Activated CD4-positive, alpha-beta T cell treated with anti-CD3 and anti-CD28 coated beads, Interleukin-2, amount 50 U/mL, for 1 hour (primary cell): ENCODE measurements around the gene ARHGEF33.
A peak's percentile ranks its signal among the peaks of the same experiment; 100 is the strongest.

ENCODE experiments used
- DNase-seq: peaks from one replicate; pipeline ENCODE4 v3.0.0-alpha.2; 2020

ARHGEF33 gene

GRCh38 chr2:38889575-38889974 is at the start of gene ARHGEF33:
Gene ARHGEF33 (plus strand): TSS chr2:38889875. CDS start chr2:38919448, 29,573 bp downstream.
- DNase-seq: no peak

GRCh38 chr2:38850045-38850444 is 39.6 kb upstream of the ARHGEF33 start:
- no peak for DNase-seq

- DNase-seq: no peak
Measured at GRCh38 chr2:38856165-38856564, 33.5 kb upstream of the ARHGEF33 start.

- no peak for DNase-seq
Measured at GRCh38 chr2:38862476-38862875, 27.2 kb upstream of the ARHGEF33 start.

GRCh38 chr2:38863061-38863695 is 26.5 kb upstream of the ARHGEF33 start:
- DNase-seq: no peak

- DNase-seq: no peak
Measured at GRCh38 chr2:38866773-38867443, 22.8 kb upstream of the ARHGEF33 start.

GRCh38 chr2:38871432-38871831 is 18.2 kb upstream of the ARHGEF33 start:
- DNase-seq: no peak

GRCh38 chr2:38873763-38874162 is 15.9 kb upstream of the ARHGEF33 start:
- DNase-seq: no peak

GRCh38 chr2:38875227-38875575 is 14.5 kb upstream of the ARHGEF33 start:
- no peak for DNase-seq

- peak; percentile 78 for DNase-seq
Measured at GRCh38 chr2:38875576-38876367, 13.9 kb upstream of the ARHGEF33 start, which contains the start of the genes DHX57 and MORN2. Gene DHX57 (minus strand): TSS chr2:38875934. CDS start chr2:38868405, 7,529 bp downstream. Gene MORN2 (plus strand): TSS chr2:38875976.

- DNase-seq: no peak
Measured at GRCh38 chr2:38876407-38876806, 13.3 kb upstream of the ARHGEF33 start.

- DNase-seq: no peak
Measured at GRCh38 chr2:38886063-38886462, 3.6 kb upstream of the ARHGEF33 start.

- no peak for DNase-seq
Measured at GRCh38 chr2:38887347-38887746, 2.3 kb upstream of the ARHGEF33 start.

- no peak for DNase-seq
Measured at GRCh38 chr2:38887902-38888554, 1.6 kb upstream of the ARHGEF33 start.

GRCh38 chr2:38889045-38889444 is 630 bp upstream of the ARHGEF33 start:
- DNase-seq: no peak

- DNase-seq: no peak
Measured at GRCh38 chr2:38892819-38893218, 3.1 kb downstream of the ARHGEF33 start.

GRCh38 chr2:38898256-38898655 is 8.6 kb downstream of the ARHGEF33 start:
- no peak for DNase-seq

GRCh38 chr2:38900726-38901125 is 11.1 kb downstream of the ARHGEF33 start:
- no peak for DNase-seq

- DNase-seq: no peak
Measured at GRCh38 chr2:38905251-38905650, 15.6 kb downstream of the ARHGEF33 start.

GRCh38 chr2:38907242-38907641 is 17.6 kb downstream of the ARHGEF33 start:
- DNase-seq: no peak

- DNase-seq: no peak
Measured at GRCh38 chr2:38907743-38908562, 18.3 kb downstream of the ARHGEF33 start.

GRCh38 chr2:38909872-38910271 is 20.2 kb downstream of the ARHGEF33 start:
- DNase-seq: no peak
